SK-N-SH (cell line): ENCODE data around the gene R3HDM2. TPM values are rescaled to one million over a fixed set of nuclear protein-coding genes. Genes with fewer than 3 reads are reported as not detected.

ENCODE experiments used
- CTCF ChIA-PET: fragments of 300-600, 350-600 bp; formaldehyde crosslinking; extraction: SDS; loops from one replicate; lab custom pipeline; 2021; lab: Yijun Ruan, JAX
- POLR2A ChIA-PET: fragments of 350-600 bp; sonication (Branson Sonifier 250); formaldehyde crosslinking; extraction: SDS; loops from one replicate; lab custom pipeline; 2020; ENCODE audit warnings: antibody characterized with exemption, inconsistent platforms; lab: Yijun Ruan, JAX
- DNase-seq: peaks from one replicate; pipeline ENCODE4 v3.0.0; 2012
- H2AFZ ChIP-seq: fragments of 200-600 bp; sonication (generic); 2 replicates; pipeline ENCODE4 v1.8.1; 2016; ENCODE audit warnings: antibody characterized with exemption, mild to moderate bottlenecking, low read depth
- H3F3A ChIP-seq: fragments of 200-600 bp; sonication (generic); replicated peaks from 2 replicates; pipeline ENCODE3; 2016; ENCODE audit warnings: antibody characterized with exemption, mild to moderate bottlenecking; ENCODE audit not compliant: insufficient read depth
- H3K27ac ChIP-seq, 2 experiments: fragments of 200-500 bp in 1 of 2; fragments of 200-600 bp in 1 of 2; sonication (Bioruptor generic) in 1 of 2; sonication (generic), shearing (Covaris generic) in 1 of 2; 2 replicates each; pipeline versions ENCODE4 v1.5.1 to v1.6.1; 2014 to 2016; ENCODE audit warnings: low read depth in 2 of 2, inconsistent platforms in 1 of 2, low read length in 1 of 2, mild to moderate bottlenecking in 1 of 2, mixed read lengths in 1 of 2
- H3K27me3 ChIP-seq: fragments of 200-600 bp; sonication (generic), shearing (Covaris generic); 2 replicates; pipeline ENCODE4 v1.6.1; 2016; ENCODE audit warnings: mixed run types; ENCODE audit not compliant: insufficient read depth
- H3K36me3 ChIP-seq, 2 experiments: fragments of 200-500 bp in 1 of 2; fragments of 200-600 bp in 1 of 2; sonication (Bioruptor generic) in 1 of 2; sonication (generic) in 1 of 2; replicated peaks in 1 of 2; 2 replicates each; pipeline versions ENCODE3 to v1.5.1; 2014 to 2016; ENCODE audit warnings: low read length in 1 of 2, mild to moderate bottlenecking in 1 of 2; ENCODE audit not compliant: insufficient read depth in 2 of 2, control insufficient read depth in 1 of 2
- H3K4me1 ChIP-seq, 2 experiments: fragments of 200-500 bp in 1 of 2; fragments of 200-600 bp in 1 of 2; sonication (Bioruptor generic) in 1 of 2; sonication (generic), shearing (Covaris generic) in 1 of 2; 2 replicates each; pipeline versions ENCODE4 v1.5.1 to v1.6.1; 2014 to 2016; ENCODE audit warnings: low read depth in 1 of 2, low read length in 1 of 2, mixed run types in 1 of 2; ENCODE audit not compliant: insufficient read depth in 2 of 2, control insufficient read depth in 1 of 2
- H3K4me2 ChIP-seq: fragments of 200-600 bp; sonication (generic), shearing (Covaris generic); 2 replicates; pipeline ENCODE4 v1.6.1; 2017; ENCODE audit warnings: mixed run types
- H3K4me3 ChIP-seq, 2 experiments: fragments of 200-500 bp in 1 of 2; fragments of 200-600 bp in 1 of 2; sonication (Bioruptor generic) in 1 of 2; sonication (generic), shearing (Covaris generic) in 1 of 2; 2 replicates each; pipeline versions ENCODE4 v1.5.1 to v1.8.1; 2014 to 2016; ENCODE audit warnings: low read depth in 2 of 2, inconsistent platforms in 1 of 2, low read length in 1 of 2, mild to moderate bottlenecking in 1 of 2, mixed read lengths in 1 of 2, moderate library complexity in 1 of 2
- H3K79me2 ChIP-seq: fragments of 200-600 bp; sonication (generic); 2 replicates; pipeline ENCODE4 v1.8.1; 2017; ENCODE audit warnings: mild to moderate bottlenecking; ENCODE audit not compliant: insufficient read depth
- H3K9ac ChIP-seq: fragments of 200-600 bp; sonication (generic); 2 replicates; pipeline ENCODE4 v1.6.1; 2017; ENCODE audit warnings: mixed run types
- H3K9me2 ChIP-seq: fragments of 200-600 bp; sonication (generic); 2 replicates; pipeline ENCODE4 v1.6.1; 2017; ENCODE audit warnings: mixed run types
- H3K9me3 ChIP-seq: fragments of 200-600 bp; sonication (generic); 2 replicates; pipeline ENCODE4 v1.6.1; 2017; ENCODE audit warnings: mixed run types, mild to moderate bottlenecking, moderate library complexity
- H4K20me1 ChIP-seq: fragments of 200-600 bp; sonication (generic); 2 replicates; pipeline ENCODE4 v1.6.1; 2017; ENCODE audit warnings: mild to moderate bottlenecking, mixed run types; ENCODE audit not compliant: insufficient read depth
- CHD2 ChIP-seq: fragments of 150-350 bp; IDR thresholded peaks from 2 replicates; pipeline ENCODE4 v1.6.1; 2018; ENCODE audit warnings: low read length; ENCODE audit not compliant: partially characterized antibody
- CTCF ChIP-seq: fragments of 200-600 bp; sonication (generic); IDR thresholded peaks from 2 replicates; pipeline ENCODE4 v1.6.1; 2017; ENCODE audit warnings: antibody characterized with exemption, mild to moderate bottlenecking, moderate library complexity
- EP300 ChIP-seq, 2 experiments: IDR thresholded peaks; 2 replicates each; pipeline versions ENCODE4 v1.4.0 to v1.6.1; 2012; ENCODE audit warnings: borderline replicate concordance in 1 of 2, low read depth in 1 of 2, low read length in 1 of 2
- EZH2phosphoT487 ChIP-seq: fragments of 200-600 bp; sonication (generic); IDR thresholded peaks from 2 replicates; pipeline ENCODE4 v1.6.1; 2017; ENCODE audit warnings: low read depth, mixed run types, mild to moderate bottlenecking, antibody characterized with exemption, moderate library complexity, borderline replicate concordance
- FOXJ3 ChIP-seq: sonication (generic); formaldehyde crosslinking; IDR thresholded peaks from 2 replicates; pipeline ENCODE4 v1.5.1; 2020; ENCODE audit warnings: mild to moderate bottlenecking, missing genetic modification reagents
- FOXM1 ChIP-seq: IDR thresholded peaks from 2 replicates; pipeline ENCODE4 v1.4.0; 2012; ENCODE audit warnings: low read depth, mild to moderate bottlenecking
- GABPA ChIP-seq: IDR thresholded peaks from 2 replicates; pipeline ENCODE4 v1.4.0; 2012; ENCODE audit warnings: low read depth, mild to moderate bottlenecking
- GATA2 ChIP-seq: sonication (generic); formaldehyde crosslinking; IDR thresholded peaks from 2 replicates; pipeline ENCODE4 v1.5.0; 2020; ENCODE audit warnings: mild to moderate bottlenecking, missing genetic modification reagents
- NFIC ChIP-seq: IDR thresholded peaks from 2 replicates; pipeline ENCODE4 v1.4.0; 2012; ENCODE audit warnings: borderline replicate concordance
- PBX3 ChIP-seq: IDR thresholded peaks from 2 replicates; pipeline ENCODE4; 2012
- POLR2AphosphoS5 ChIP-seq: IDR thresholded peaks from 2 replicates; pipeline ENCODE4 v1.6.1; 2012; ENCODE audit warnings: low read depth, low read length
- RAD21 ChIP-seq: IDR thresholded peaks from 2 replicates; pipeline ENCODE4 v1.6.1; 2012; ENCODE audit warnings: mild to moderate bottlenecking, low read length
- REST ChIP-seq: IDR thresholded peaks from 2 replicates; pipeline ENCODE4 v1.6.1; 2012; ENCODE audit warnings: mild to moderate bottlenecking, low read depth, low read length, moderate library complexity
- SMC3 ChIP-seq: IDR thresholded peaks from 2 replicates; pipeline ENCODE4 v1.6.1; 2012; ENCODE audit warnings: low read depth, low read length, improper control_type of control experiment
- TAF1 ChIP-seq: IDR thresholded peaks from 2 replicates; pipeline ENCODE4 v1.6.1; 2012; ENCODE audit warnings: low read depth, mild to moderate bottlenecking, low read length, moderate library complexity, borderline replicate concordance
- TEAD4 ChIP-seq: IDR thresholded peaks from 2 replicates; pipeline ENCODE4 v1.4.0; 2012; ENCODE audit warnings: mild to moderate bottlenecking, borderline replicate concordance; ENCODE audit not compliant: insufficient read depth
- USF2 ChIP-seq: fragments of 150-350 bp; IDR thresholded peaks from 2 replicates; pipeline ENCODE4 v1.6.1; 2017; ENCODE audit warnings: antibody characterized with exemption, low read length, low read depth, borderline replicate concordance
- WGBS: methylation state at CpG from one replicate; pipeline ENCODE4 v1.1.6; 2017; ENCODE audit warnings: low lambda C conversion rate; 5-methylcytosine and 5-hydroxymethylcytosine counted together
- polyA plus RNA-seq, 3 experiments: library from polyadenylated mRNA; depleted of rRNA; stranded (reverse); fragments of >200 nt; gene quantifications; 2 replicates each; pipeline ENCODE4 v1.2.3, GENCODE V29; 2012

Gene R3HDM2
- polyA plus RNA-seq, 1 of the 3 experiments (the other 2 are of a cell fraction), result 23.1 TPM

GRCh38 chr12:57385586-57385985 is 45.3 kb downstream of the R3HDM2 start:
- Histone ChIP-seq H3K9me2 (no peaks in the 10 kb centered on the region), H2AFZ (no peak overlapping the region), H3K27me3 (no peaks in the 10 kb centered on the region), H3K79me2 (peaks cover 10% of the 10 kb centered on the region; the same call in 1 of the 2 replicates), H3K4me2 (no peak overlapping the region), H3K27ac (no peak overlapping the region), H3K36me3 (peaks cover 0 to 3% of the 10 kb centered on the region in 2 experiments), H3K4me1 (peaks cover 0 to 11% of the 10 kb centered on the region in 2 experiments; a peak in 2 of 4 replicates), H4K20me1 (no peaks in the 10 kb centered on the region), H3K9ac (no peak overlapping the region), H3F3A (peaks cover 20% of the 10 kb centered on the region), H3K4me3 (no peak overlapping the region), H3K9me3 (no peaks in the 10 kb centered on the region)
- 98% methylated on average over 3 of the region's 3 CpGs for WGBS
- ChIA-PET POLR2A (no interaction called here), CTCF (interaction anchor here (0.8 to 1.2 kb wide), 3 partner anchors 16 to 78 kb away, joined by 3 read pairs; no protein-coding TSS in a partner anchor)
- TF ChIP-seq GATA2 (CRISPR knock-in tag) (no peak), EZH2phosphoT487 (no peak), FOXJ3 (CRISPR knock-in tag) (no peak), TEAD4 (no peak)
- no peak for DNase-seq

- ChIA-PET POLR2A (no interaction called here), CTCF (interaction anchor here (0.7 kb wide), 1 partner anchor 146 kb away, joined by 3 read pairs; no protein-coding TSS in a partner anchor)
- Histone ChIP-seq H3K9me2 (no peaks in the 10 kb centered on the region), H3F3A (peaks cover 9% of the 10 kb centered on the region), H4K20me1 (no peaks in the 10 kb centered on the region), H3K9me3 (no peaks in the 10 kb centered on the region), H3K36me3 (no peaks in the 10 kb centered on the region), H3K4me1 (peaks cover 0 to 1% of the 10 kb centered on the region in 2 experiments; a peak in 2 of 4 replicates), H2AFZ (no peak overlapping the region), H3K27ac (no peak overlapping the region), H3K4me3 (no peak overlapping the region), H3K9ac (no peak overlapping the region), H3K79me2 (peaks cover 10% of the 10 kb centered on the region; the same call in 1 of the 2 replicates), H3K4me2 (no peak overlapping the region), H3K27me3 (no peaks in the 10 kb centered on the region)
- WGBS, result 96% methylated on average over 1 of the region's 1 CpG
- no peak for TF ChIP-seq FOXM1
- TF ChIP-seq TAF1, result no peak
- TF ChIP-seq PBX3, result no peak
- TF ChIP-seq GATA2 (CRISPR knock-in tag), result no peak
- TF ChIP-seq EP300 (IDR thresholded peaks at IDR 0.05; ENCODE audit: borderline replicate concordance in 1 of 2, low read depth in 1 of 2, low read length in 1 of 2), result no peak
- TF ChIP-seq GABPA, result no peak
- TF ChIP-seq POLR2AphosphoS5, result no peak
- TF ChIP-seq SMC3, result no peak
- no peak for TF ChIP-seq NFIC
- TF ChIP-seq REST, result no peak
- no peak for TF ChIP-seq RAD21
- no peak for TF ChIP-seq CTCF
- no peak for TF ChIP-seq USF2
- TF ChIP-seq CHD2, result no peak
- DNase-seq, result no peak
Observed at GRCh38 chr12:57384478-57384877, 46.4 kb downstream of the R3HDM2 start.
